ENCODE measurements around the gene DLG5.

DNA sequence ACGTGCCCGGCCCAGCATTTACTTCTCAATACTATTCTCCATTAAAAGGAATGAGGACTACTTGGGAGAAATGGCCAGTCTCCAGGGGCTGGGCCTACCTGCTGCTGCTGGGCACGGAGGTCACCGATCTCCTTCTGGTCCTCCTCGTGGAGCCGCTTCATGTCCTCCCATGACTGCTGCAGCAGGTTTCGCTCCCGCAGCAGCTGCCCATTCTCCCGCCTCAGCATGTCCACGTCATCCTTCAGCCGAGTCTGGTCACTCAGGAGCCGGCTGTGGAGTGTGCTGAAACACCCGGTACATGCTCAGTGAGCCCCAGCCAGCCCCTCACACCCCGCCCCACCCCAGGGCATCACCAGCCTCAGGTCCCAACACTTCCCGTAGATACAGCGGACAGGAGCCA, 73.3 kb downstream of the DLG5 start:
- TF ChIP-seq, protein P1, sequence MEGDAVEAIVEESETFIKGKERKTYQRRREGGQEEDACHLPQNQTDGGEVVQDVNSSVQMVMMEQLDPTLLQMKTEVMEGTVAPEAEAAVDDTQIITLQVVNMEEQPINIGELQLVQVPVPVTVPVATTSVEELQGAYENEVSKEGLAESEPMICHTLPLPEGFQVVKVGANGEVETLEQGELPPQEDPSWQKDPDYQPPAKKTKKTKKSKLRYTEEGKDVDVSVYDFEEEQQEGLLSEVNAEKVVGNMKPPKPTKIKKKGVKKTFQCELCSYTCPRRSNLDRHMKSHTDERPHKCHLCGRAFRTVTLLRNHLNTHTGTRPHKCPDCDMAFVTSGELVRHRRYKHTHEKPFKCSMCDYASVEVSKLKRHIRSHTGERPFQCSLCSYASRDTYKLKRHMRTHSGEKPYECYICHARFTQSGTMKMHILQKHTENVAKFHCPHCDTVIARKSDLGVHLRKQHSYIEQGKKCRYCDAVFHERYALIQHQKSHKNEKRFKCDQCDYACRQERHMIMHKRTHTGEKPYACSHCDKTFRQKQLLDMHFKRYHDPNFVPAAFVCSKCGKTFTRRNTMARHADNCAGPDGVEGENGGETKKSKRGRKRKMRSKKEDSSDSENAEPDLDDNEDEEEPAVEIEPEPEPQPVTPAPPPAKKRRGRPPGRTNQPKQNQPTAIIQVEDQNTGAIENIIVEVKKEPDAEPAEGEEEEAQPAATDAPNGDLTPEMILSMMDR (IDR thresholded peaks at IDR 0.05; ENCODE audit: insufficient read depth, low read depth, low read length): no peak
- TF ChIP-seq EZH2 (IDR thresholded peaks at IDR 0.05; ENCODE audit: insufficient read depth, low read length): no peak

Data from astrocyte (in vitro differentiated cells and primary cell).